Spleen (tissue), 7 donors: ENCODE results near the gene HSD17B1.

Source experiments
- CTCF ChIP-seq, 11 experiments: fragments of 200-600 bp in 7 of 11; fragments of 450-650 bp in 4 of 11; sonication (generic) in 4 of 11; IDR thresholded peaks in 8 of 11; conservative IDR thresholded peaks in 3 of 11; 1 replicate in 7 of 11; 2 replicates in 4 of 11; pipeline versions ENCODE4 v1.4.0 to v1.8.0; 2016 to 2021; ENCODE audit warnings: antibody characterized with exemption in 11 of 11, inconsistent platforms in 4 of 11, mild to moderate bottlenecking in 1 of 11
- POLR2A ChIP-seq, 3 donors: fragments of 450-650 bp; IDR thresholded peaks; one replicate each; pipeline ENCODE4 v1.5.1; 2017; ENCODE audit warnings: antibody characterized with exemption in 3 of 3, mild to moderate bottlenecking in 1 of 3
- donor health status: DM: no; HTN: no; CAD: no; lungs with moderate emphysema.
- donor health status: DM: no; HTN: no; CAD: no.
- donor health status: DM: no; HTN: no; CAD: no.

- TF ChIP-seq CTCF (IDR thresholded peaks at IDR 0.05 in 8 of 11, conservative IDR thresholded peaks at IDR 0.05 in 3 of 11) = peak in 8 of 11 experiments; percentile 15 to 70 (median 50)
- peak in 1 of 3 donors; percentile 40 for TF ChIP-seq POLR2A (IDR thresholded peaks at IDR 0.05)
Observed at GRCh38 chr17:42577532-42578281, 25.0 kb downstream of the HSD17B1 start, which contains the start of gene PSMC3IP.
